ENCODE data around the gene PAX9.

The PAX9 gene

GRCh38 chr14:36700651-36701050 is 39.0 kb downstream of the PAX9 start:
- H3K27ac ChIP-seq, result no peak overlapping the region
- TF ChIP-seq CTCF (IDR thresholded peaks at IDR 0.05), result no peak
- TF ChIP-seq ZFX (IDR thresholded peaks at IDR 0.05; ENCODE audit: borderline replicate concordance), result no peak

- TF ChIP-seq ZFX (IDR thresholded peaks at IDR 0.05; ENCODE audit: borderline replicate concordance) (no peak), CTCF (IDR thresholded peaks at IDR 0.05) (no peak)
- no peak overlapping the region for H3K27ac ChIP-seq
Observed at GRCh38 chr14:36701132-36701531, 39.5 kb downstream of the PAX9 start.

- TF ChIP-seq CTCF (IDR thresholded peaks at IDR 0.05), result no peak
- no peak for TF ChIP-seq ZFX (IDR thresholded peaks at IDR 0.05; ENCODE audit: borderline replicate concordance)
- H3K27ac ChIP-seq, result no peak overlapping the region
Observed at GRCh38 chr14:36702474-36702873, 40.8 kb downstream of the PAX9 start.

DNA sequence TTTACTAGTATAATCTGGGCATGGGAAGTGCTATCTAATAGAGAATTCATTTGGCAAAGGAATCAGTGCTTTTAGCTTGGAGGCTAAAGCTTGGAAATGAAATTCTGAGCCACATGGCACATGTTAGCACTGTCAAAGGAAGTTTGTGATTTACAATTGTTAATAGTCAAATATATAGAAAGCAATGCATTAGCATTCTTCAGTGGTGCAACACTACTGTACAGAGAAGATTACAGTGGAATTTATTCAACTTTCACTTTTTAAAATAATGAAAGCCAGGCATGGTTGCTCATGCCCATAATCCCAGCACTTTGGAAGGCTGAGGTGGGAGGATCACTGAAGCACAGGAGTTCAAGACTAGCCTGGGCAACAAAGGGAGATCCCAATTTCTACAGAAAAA is 45.9 kb downstream of the PAX9 start:
- no peak overlapping the region for H3K27ac ChIP-seq
- no peak for TF ChIP-seq CTCF (IDR thresholded peaks at IDR 0.05)
- TF ChIP-seq ZFX (IDR thresholded peaks at IDR 0.05; ENCODE audit: borderline replicate concordance), result no peak

DNA sequence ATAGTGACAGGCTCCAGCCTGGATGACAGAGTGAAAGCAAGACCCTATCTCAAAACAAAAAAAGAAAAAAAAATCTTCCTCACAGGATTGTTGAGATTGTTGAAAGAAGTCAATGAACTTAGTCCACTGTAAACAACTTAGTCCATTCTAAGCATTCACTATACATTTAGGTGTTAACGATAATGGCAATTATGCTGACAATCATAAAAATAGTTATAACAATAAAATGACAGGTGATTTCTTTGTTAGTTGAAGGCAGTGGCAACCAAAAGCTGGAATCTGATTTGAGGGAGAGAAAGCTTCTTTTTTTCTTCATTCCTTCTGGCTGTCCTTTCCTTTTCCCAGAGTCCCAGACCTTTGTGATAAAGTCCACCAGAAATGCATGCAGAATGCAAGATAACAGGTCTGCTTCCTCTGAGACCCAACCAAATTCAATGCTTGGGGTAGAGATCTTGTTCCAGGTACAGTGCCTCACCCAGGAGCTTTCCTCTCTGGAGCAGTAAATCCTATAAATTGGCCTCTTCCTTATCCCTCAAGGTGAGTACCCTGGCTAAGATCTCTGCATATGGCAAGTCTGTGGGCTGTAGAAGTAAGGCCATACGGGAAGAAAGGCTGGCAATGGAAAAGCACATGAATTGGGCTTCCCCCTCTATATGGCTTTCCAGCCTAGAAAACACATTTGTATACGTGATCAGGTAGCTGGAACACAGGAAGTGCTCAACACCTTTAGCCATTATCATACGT is 52.5 kb downstream of the PAX9 start:
- no peak overlapping the region for H3K27ac ChIP-seq
- no peak for TF ChIP-seq ZFX (IDR thresholded peaks at IDR 0.05; ENCODE audit: borderline replicate concordance)
- no peak for TF ChIP-seq CTCF (IDR thresholded peaks at IDR 0.05)

GRCh38 chr14:36716614-36717184 is 55.0 kb downstream of the PAX9 start:
- no peak for TF ChIP-seq ZFX (IDR thresholded peaks at IDR 0.05; ENCODE audit: borderline replicate concordance)
- no peak overlapping the region for H3K27ac ChIP-seq

GRCh38 chr14:36717363-36717762 is 55.7 kb downstream of the PAX9 start:
- no peak overlapping the region for H3K27ac ChIP-seq
- TF ChIP-seq ZFX (IDR thresholded peaks at IDR 0.05; ENCODE audit: borderline replicate concordance) (no peak), CTCF (IDR thresholded peaks at IDR 0.05) (no peak)

Data from 22Rv1 (cell line).